Measurements from ENCODE around the gene TRIM16.
"Not testable (repeated sequence)": the region's sequence is repeated elsewhere in the genome, so short reads cannot be mapped to it uniquely, and the experiment has no call there.

The TRIM16 gene

DNA sequence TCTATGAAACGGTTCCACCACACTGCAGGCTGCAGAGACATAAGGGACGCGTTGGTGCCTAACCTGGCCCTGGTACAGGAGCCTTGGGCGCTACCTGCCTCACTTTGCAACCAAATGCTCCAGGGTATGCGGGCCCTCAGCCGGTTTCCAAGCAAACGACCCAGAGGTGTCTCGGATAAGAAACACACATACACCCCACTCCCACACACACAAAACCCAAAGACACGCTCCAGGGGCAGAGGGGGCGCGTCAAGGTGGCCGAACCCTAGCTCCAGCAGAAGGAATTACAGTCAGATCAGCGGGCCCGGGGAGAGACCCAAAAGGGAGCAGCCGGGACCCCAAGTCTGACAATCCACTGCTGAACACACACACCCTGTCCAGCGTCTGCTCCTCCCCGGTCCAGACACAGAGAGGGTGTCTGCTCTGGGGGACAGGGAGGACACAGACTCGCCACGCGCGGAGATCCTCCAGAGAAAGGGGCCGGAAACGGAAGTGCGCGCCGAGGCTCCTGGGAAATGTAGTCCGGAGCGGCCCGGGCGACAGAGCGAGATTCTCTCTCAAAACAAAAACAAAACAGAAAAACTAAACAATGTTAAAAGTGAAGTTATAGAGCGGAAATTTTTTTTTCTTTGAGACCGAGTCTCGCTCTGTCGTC is at the start of gene TRIM16:
Gene TRIM16, minus strand, starts transcription at position 488 of the 655 bp plus-strand sequence. CDS start 32,702 bp downstream, outside the sequence.
- DNase-seq (ENCODE audit: low read depth): peak; percentile 69

DNA sequence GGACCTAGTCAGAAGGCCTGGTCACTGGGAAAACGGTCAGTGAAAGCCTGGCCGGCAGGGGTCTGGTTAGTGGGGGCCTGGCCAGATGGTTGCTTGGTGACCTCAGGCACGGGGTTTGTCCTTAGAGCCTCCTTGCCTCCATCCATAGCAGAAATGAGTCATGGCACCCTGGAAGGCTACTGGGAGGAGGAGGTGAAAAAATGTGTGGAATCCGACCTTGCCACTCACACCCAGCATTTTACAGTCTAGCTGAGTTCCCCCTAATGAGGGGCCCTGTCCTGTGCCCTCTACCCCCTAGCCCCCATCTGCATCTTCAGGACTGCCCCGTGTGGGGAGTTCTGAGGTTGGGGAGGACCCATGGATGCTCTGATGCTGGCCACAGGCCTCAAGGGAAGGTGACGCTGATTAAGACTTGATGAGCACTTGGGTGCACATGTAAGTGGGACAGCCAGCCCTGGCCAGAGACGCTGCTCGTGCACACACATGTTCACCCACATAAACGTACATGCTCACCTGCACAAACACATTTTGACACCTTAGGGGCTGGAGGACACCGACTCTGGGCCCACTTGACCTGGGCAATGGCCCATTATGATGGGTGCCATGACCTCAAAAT is 49.2 kb upstream of the TRIM16 start:
- not testable (repeated sequence) for DNase-seq (ENCODE audit: low read depth)

DNA sequence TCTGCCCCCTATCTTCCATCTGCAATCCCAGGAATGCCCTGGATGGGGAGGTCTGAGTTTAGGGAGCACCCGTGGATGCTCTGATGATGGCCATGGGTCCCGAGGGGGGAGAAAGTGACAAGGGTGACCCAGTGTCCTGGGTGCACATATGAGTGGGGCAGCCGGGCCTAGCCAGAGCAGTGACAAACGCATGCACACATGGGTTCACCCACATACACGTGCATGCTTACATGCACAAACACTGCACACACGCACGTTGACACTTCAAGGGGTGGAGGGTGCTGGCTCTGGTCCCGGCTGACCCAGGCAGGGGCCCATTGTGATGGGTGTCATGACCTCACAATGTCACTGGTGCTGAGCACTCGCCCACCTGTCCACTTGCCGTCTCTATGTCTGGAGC is 47.8 kb upstream of the TRIM16 start, which contains the start of gene TBC1D26:
Gene TBC1D26, plus strand, starts transcription at position 384 of the 400 bp plus-strand sequence. CDS start 3,066 bp downstream, outside the sequence.
- DNase-seq (ENCODE audit: low read depth): not testable (repeated sequence)

DNA sequence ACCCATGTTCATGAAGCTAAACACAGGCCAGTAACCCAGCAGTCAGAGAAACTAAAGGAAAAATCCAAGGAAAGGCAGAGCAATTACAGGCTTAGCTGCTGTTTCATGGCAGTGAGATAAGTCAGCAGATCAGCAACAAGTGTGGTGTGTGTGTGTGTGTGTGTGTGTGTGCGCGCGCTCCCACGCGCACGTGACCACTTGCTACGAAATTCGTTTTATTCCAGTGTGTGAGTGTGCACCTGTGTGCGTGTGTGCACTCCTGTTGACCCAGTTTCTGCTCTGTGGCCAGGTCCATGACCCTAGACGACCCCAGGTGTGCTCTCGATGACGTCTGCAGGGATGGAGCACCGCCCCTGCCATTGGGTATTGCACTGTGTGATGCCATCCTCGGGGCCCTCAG is 46.4 kb upstream of the TRIM16 start:
- DNase-seq (ENCODE audit: low read depth): not testable (repeated sequence)

DNA sequence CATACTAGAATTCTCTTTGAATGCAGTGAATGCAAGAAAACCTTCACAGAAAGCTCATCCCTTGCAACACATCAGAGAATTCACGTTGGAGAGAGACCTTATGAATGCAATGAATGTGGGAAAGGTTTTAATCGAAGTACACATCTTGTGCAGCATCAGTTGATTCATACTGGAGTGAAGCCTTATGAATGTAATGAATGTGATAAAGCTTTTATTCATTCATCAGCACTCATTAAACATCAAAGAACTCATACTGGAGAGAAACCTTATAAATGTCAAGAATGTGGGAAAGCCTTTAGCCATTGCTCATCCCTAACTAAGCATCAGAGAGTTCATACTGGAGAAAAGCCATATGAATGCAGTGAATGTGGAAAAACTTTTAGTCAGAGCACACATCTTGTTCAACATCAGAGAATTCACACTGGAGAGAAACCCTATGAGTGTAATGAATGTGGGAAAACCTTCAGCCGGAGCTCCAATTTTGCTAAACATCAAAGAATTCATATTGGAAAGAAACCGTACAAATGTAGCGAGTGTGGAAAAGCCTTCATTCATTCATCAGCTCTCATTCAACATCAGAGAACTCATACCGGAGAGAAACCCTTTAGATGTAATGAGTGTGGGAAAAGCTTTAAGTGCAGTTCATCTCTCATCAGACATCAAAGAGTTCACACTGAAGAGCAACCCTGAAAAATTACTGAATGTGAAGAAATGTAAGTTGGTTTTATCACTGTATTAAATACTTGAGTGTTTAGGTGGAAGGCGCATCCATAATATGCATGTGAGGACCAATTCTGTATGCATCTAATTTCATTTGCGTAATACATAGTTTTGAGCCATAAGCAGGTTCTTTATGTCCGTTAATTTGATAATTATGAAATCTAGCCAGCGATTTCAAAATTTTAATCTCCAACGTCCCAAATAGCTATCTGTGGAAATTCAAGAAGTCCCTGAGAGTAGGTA is 32.8 kb upstream of the TRIM16 start:
- not testable (repeated sequence) for DNase-seq (ENCODE audit: low read depth)

DNA sequence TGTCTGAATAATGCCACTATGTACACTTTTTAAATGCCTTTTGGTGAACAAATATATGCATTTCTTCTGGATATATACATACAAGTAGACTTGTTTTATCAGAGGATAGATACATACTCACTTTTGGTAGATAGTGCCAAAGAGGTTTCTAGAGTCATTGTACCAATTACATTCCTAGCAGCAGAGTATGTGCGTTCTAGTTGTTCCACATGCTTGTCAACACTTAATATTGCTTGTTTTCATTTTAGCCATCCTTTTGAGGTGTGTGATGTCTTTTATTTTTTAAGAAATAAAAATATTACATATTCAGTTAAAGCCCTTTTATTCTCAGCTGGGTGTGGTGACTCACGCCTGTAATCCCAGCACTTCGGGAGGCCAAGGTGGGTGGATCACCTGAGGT is 24.8 kb upstream of the TRIM16 start:
- DNase-seq (ENCODE audit: low read depth): not testable (repeated sequence)

DNA sequence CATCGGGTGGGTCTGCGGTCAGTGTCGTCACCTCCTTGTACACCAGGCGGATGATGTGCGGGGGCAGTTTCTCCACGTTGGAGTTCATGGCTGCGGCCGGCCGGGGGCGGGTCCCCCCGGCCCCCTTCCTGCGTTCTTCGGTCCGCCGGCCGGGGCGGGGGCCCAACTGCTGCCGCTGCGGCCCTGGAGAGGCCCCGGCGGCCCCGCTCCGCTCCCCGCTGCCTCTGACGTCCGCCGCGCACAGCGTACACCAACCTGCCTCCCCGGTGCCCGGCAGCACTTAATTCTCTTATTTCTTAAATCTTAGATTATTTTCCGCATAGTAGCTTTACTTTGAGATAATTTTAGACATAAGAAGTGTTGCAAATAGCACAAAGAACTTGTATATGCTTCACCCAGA is 20.7 kb upstream of the TRIM16 start:
- not testable (repeated sequence) for DNase-seq (ENCODE audit: low read depth)

DNA sequence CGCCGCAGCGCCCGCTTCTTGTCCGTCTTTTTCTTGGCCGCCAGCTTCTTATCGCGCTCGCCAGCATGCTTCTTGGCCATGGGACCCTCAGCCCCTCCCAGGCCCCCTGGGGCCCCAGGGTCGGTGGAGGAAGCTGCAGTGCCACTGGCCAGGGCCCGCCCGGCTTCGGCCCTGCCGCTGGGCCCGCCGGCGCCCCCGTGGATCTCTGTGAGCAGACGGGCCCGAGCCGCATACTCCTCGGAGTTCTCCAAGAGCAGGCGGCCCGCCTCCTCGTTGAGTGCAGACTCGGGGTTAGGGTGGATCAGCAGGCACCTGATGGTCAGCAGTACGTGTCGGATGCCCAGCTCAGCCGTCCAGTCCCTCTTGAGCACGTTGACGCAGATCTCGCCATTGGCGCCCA is 20.1 kb upstream of the TRIM16 start:
- DNase-seq (ENCODE audit: low read depth): not testable (repeated sequence)

DNA sequence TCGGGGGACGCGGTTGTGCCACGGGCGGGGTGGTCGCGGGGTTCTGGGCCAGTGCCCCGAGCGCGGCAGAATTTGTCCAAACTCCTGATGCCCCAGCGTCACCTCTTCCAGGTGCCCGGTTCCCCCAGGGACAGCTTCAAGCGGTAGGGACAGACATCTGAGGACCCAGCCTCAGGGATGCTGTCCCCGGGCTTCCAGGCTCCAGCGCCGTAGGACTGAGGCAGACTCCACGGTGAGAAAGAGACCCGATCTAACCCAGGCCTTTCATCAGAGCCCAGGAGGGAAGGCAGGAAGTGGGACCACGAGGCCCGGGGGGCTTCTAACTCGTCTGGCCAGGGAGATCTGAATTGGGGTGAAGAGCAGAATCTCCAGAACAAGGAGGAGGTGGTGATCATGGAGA is 15.8 kb upstream of the TRIM16 start:
- DNase-seq (ENCODE audit: low read depth): not testable (repeated sequence)

DNA sequence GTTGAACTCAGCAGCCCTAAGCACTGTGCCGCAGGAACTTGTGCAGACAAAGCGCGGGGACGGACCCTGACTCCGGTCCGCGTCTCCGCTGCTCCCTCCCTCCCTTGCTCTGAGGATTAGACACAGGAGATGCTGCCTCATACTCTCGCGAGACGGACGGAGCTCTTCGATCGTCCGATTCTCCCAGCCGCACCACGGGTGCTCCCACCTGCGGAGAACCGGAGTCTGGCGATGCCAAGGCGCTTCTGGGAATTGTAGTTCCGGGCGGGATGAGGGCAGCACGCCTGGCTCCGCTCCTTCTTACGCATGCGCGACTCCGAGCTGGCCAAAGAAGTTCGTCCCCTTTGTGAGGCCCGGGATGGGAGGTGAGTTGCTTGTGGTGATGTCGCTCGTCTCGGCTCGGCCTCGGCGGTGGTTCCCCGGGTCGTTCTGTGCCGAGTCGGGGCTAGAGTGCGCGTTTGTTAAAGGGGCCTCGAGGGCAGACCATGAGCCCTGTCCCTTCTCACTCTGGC is 15.4 kb upstream of the TRIM16 start, which contains the start of gene ZNF286A:
Gene ZNF286A, plus strand, starts transcription at position 340 of the 512 bp plus-strand sequence. CDS start 578 bp downstream, outside the sequence.
- peak; percentile 83 for DNase-seq (ENCODE audit: low read depth)

DNA sequence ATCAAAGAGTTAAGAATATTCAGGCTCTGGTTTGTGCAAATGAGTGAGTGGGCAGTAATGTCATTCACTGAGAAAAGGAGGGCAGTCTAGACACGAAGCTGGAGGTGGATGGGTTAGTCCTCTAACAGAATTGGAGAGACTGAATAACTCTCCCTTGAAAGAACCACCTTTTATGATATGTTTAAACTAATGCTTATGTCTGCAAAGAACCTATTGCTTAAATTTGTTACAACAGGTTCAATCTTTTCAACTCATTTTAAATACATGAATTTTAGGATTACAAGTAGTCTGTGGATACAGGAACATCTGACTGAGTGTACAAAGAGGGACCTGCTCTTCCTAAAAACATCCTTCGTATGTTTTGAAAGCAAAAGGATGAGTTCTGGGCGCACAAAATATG is 14.9 kb upstream of the TRIM16 start:
- not testable (repeated sequence) for DNase-seq (ENCODE audit: low read depth)

DNA sequence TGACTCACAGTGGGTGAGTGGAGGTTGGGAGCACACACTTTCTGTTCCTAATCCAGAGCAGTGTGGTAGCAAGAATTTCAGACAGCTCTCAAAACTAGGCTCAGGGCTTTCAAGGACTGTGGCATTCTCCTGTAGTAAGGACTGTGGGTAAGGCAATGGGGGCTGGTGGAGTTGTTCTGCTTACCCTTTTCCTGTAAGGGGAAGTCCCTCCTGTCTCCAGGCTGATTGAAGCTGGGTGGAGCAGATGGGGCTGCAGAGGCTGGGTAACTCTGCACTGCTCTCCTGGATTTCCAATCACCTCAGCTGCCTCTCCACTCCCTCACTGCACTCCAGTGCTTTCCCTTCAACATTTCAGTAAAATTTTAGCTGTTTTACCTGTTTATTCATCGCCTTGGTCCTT is 3.4 kb upstream of the TRIM16 start:
- DNase-seq (ENCODE audit: low read depth): not testable (repeated sequence)

DNA sequence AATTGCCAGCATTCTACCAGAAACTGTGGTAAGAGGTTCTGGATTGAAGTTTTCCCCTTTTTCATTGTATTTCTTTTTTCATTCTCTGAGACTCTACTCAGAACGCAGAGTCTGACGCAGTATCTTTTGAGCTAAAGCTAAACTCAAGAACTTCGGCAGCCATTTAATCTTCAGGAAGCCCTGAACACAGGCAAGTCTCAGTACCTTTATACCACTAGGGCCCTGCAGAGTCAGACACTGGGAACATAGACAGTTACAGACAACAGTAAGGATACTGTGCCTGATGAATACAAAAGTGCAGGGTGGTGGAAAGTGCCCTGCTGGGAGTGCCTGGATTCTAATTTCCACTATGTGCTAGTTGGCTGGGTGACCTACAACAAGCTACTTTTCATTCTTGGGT is 976 bp downstream of the TRIM16 start:
- DNase-seq (ENCODE audit: low read depth): not testable (repeated sequence)

DNA sequence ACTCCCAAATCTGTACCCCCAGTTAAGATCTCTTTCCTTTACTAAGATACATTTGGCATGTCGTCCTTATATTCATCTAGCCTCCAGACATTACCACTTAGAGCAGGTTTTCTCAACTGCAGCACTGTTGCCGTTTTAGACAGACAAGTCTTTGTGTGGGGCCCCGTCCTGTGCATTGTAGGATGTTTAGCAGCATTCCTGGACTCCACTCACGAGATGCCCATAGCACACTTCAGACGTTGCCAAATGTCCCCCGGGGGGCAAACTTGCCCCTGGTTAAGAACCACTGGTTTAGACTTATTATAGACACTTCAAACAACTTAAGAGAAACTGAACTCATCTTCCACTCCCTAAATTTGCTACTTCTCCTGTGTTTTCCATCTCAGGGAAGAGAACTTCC is 8.1 kb downstream of the TRIM16 start:
- DNase-seq (ENCODE audit: low read depth): not testable (repeated sequence)

DNA sequence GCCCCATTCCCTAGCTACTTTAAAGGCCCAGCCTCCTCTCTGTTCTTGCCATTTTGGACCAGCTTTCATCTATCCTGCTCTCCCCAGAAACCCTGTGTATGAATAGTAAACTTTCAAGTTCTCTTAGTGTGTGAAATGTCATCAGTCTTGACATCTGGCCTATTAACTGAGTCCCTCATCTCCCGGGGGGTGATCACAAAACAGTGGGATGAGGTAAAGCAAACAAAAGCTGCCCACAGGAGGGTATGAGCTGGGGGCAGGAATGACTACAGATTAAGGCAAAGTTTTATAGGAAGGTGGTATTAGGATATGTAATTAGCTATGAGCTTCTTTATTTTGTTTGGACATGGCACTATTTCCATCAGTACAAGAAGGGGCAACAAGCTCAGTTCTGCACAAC is 9.5 kb downstream of the TRIM16 start:
- not testable (repeated sequence) for DNase-seq (ENCODE audit: low read depth)

DNA sequence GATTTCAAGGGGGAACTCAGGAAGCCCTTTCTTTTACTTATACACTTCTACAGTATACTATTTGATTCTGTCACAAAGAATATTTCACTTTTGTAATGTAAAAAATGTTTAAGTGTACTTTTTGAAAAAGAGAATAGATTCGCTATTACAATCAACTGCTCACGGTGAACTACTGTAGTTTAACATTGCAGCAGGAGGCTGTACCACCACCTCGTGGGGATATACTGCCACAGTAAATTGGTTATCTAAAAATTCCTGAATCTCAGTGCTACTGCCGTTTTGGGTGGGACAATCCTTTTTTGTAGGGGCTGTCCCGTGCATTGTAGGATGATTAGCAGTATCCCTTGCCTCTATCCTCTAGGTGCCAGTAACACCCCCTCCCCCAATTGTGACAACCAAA is 14.6 kb downstream of the TRIM16 start:
- not testable (repeated sequence) for DNase-seq (ENCODE audit: low read depth)

DNA sequence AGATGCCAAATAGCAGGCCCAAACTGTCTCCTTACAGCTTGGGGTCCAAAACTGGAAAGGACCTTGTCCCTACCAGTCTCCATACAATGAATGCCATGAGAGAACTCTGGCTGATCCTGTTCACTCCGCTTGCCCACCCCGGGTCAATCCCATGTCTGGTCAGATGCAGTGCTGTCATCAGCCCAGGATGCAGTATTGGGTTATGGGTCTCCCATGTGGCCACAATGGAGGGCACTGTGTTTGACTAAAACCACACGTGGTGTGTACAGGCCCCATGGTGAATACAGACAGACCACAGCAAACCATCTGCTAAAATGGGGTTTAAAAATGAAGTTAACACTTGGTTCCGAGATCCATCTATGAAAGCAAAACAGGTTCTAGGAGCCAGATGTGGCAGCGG is 20.4 kb downstream of the TRIM16 start:
- DNase-seq (ENCODE audit: low read depth): no peak

DNA sequence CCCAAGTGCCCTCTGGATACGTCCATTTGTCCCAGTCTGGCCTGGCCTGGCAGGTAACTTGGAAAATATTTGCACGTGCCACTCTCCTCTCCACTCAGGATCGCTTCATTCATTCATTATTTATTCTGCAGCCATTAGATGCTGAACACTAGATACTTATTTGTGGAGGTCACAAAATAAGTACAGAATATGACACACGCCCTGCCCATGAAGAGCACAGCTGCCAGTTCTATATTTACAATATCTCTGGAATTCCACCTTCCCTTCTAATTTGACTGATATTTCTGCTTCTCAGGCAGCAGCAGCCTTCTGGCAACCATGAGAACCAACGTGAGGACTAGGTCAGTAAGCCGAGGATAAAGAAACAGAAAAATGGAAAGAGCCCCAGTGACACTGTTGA is 20.9 kb downstream of the TRIM16 start:
- DNase-seq (ENCODE audit: low read depth): no peak

DNA sequence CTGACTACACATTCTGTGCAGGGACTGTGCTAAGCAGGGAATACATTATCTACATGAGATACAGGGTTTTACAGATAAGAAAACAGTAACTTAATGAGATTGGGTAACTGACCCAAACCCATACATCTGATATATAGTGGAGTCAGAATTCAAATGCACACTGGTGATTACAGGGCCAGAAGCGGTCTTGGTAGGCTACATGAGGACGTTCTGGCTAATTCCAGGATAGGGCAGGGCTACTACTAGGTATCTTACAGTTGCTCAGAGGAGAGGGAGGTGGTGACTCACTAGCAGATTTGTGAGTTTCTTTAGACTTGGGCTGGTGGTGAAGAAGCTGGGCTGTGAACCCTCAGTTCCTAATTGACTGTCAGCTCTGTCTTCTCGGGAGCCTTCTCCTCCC is 21.4 kb downstream of the TRIM16 start:
- no peak for DNase-seq (ENCODE audit: low read depth)

DNA sequence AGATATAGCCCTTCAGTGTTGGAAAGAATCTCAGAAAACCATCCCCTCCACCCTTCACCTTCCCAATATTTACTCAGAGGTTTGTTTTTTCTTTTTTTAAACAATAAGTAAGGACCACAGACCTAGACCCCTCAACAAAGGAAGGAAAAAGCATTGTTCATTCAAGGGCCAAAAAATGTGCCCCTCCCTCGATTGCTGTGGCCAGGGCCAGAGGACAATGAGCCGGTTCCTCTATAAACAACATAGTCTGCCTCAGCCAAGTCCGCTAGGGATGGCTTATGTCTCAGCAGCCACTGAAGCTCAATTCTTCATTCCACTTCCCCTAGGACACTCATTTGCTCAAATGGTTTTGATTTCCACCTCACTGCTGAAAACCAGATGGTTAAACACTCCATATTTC is 24.0 kb downstream of the TRIM16 start:
- no peak for DNase-seq (ENCODE audit: low read depth)

DNA sequence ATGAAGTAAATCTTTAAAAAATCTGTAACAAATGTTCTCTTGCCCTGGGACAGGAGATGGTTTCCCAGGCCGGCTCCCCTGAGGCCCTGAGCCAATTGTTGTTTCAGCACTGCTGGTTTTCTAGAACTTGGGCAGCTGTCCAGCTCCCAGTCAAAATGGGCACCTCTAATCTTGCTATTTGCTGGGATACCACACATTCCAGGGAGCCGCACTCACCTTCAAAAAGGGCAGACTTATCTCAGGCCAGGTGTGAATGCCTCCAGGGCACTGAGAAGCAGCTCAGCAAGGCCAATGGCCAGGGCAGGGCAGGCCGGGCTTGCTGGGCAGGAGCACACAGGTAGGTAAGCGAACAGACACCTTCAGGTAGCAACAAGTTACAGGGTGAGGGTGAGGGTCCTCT is 24.4 kb downstream of the TRIM16 start:
- no peak for DNase-seq (ENCODE audit: low read depth)

DNA sequence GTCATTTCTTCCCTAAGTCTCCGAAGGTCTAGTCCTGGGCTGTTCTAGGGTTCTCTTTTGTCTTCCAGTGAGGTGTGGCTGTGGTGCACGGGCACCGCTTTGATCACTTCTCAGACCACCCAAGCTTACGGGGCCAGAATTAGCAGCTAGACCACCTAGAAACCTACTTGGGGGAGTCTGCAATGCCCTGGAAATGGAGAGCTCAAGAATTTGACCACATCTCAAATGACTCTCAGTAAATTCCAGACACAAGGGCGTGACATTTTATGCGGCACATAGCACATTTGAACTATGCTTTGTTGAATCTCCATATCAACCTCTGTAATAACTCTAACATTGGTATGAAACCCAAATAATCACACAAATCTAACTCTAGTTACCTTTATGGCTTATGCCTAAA is 24.9 kb downstream of the TRIM16 start:
- no peak for DNase-seq (ENCODE audit: low read depth)
